ENCODE results near the gene KCNH1.

Gene KCNH1

GRCh38 chr1:210794445-210794844, 339.5 kb downstream of the KCNH1 start:
- DNase-seq, result no peak

DNA sequence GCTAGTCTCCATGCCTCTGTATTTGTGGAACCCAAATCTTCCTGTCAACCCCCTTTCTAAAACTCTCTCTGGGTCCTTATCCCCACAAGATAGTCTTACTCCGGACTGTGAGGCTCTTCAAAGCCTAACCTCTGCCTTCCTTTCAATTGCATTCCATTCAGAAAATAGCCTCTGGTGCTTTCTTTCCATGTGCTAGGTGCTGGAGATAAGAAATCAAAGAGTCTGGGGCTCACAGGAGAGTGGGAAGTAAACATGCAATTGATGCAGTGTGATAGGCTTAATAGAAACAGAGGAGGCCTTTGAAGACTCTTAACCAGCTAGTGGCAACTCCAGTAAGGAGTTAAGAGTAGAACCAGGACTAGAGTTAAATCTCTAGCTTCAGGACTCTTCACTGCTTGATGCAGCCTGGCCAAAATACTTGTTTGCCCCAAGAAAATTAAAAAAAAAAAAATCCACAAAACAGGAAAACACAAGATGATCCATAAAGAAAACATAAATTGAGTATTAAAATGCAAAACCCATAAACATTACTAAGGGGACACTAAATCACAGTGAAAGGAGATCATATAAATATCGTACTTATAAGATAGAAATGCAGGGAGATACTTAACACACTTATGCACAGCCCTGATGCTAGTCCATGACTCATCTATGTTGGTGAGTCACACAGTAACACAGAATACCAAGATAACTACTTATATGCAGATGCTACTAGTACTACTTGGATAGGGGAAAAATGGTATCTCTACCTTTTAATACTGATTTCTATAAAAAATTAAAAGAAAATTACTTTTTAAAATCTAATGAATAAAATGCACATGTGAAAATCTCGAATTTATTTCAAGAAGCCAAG, 341.5 kb downstream of the KCNH1 start:
- DNase-seq, result no peak

- no peak for DNase-seq
Measured at GRCh38 chr1:210790196-210790595, 343.8 kb downstream of the KCNH1 start.

DNA sequence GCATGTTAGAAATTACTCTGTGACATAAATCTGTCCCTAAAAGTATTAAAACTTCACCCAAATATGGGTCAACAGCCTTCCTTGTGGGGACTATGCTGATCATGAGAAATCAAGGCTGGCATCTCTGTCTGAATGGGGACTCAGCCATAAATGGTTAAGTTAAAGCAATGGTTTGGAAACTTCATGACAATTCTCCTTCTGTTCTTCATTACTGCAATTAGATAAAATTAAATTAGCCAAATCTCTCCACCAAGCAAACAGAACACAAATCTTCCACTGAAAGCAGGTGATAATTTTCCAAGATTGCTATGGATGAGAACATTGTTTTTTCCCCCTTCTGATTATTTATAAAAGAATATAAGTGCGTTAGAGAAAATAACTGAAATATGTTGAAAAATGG, 346.1 kb downstream of the KCNH1 start:
- no peak for DNase-seq

GRCh38 chr1:210786546-210786945, 347.4 kb downstream of the KCNH1 start:
- peak in 1 of 14 donors; percentile 84 for DNase-seq

DNA sequence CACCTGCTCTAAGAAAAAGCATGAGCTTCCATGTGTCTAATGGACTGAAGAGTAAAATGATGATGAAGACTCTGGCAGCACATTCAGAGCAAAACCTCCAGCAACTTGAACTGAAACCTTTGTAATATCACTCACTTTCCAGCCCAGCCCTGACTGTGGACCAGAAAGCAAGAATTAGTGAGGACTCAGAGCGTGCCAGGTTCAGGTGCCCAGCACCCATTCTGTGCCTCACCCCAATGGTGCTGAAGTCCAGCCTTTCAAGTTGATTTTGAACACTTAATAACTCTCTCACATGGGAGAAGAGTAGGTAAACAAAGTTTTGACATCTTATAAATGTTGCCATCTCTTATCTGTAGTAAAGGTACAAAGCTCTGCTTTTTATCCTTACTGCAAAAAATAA, 350.0 kb downstream of the KCNH1 start:
- no peak for DNase-seq

- DNase-seq, result no peak
Measured at GRCh38 chr1:210781652-210782051, 352.3 kb downstream of the KCNH1 start.

DNA sequence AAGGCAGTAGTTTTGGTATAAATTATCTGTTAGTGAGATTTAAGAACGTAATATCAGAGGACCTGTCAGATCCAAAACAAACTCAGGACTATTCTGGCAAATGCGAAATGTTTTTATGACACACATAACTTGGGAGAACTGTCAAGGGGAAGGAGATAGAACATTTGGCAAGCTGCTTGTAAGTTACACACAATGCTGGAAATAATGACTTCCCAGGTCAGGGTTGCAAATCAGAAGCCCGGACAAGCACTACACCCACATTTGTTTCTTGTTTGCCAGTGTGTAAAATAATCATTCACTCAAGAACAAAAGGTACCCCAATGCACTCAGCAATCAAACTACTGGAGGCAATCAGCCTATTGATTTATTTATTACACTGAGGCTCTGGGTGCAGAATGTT, 354.7 kb downstream of the KCNH1 start:
- no peak for DNase-seq

GRCh38 chr1:210777914-210778313, 356.0 kb downstream of the KCNH1 start:
- DNase-seq, result no peak

DNA sequence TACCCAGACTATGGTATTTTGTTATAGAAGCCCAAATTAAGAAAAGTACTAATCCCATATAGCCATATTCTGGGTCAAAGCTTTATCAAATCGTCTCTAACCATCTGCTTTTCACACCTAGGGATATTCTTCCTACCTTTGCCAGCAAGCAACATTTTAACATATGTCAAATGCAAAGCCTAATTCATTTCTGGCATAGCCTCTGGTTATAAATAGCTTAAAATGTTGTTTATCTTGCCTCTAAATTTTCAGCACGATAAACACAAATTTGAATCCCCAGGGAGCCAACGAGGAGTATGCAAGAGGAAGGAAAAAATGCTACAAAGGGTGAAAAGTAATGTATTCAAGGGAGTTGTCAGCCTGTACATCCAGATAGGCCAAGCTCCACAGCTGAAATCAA, 357.2 kb downstream of the KCNH1 start:
- peak in 1 of 14 donors; percentile 76 for DNase-seq

GRCh38 chr1:210775289-210775688, 358.7 kb downstream of the KCNH1 start:
- peak in 1 of 14 donors; percentile 49 for DNase-seq

DNA sequence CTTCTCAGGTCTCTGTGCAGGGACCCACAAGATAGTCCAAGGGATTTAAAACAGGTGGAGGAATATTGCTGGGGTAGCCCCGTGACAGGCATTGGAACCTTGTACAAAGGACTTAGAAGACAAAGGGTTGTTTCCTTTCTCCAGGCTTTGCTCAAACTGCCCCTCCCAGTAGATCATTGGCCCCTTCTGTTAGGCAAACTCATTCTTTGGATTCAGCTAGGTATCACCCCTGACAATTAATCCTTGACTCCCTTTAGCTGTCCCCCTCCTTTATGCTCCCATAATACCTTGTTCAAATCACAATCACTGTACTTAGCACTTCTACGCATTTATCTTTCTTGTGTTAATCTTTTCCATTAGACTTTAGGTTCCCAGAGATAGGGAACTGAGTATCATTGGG, 360.5 kb downstream of the KCNH1 start:
- DNase-seq, result no peak

DNA sequence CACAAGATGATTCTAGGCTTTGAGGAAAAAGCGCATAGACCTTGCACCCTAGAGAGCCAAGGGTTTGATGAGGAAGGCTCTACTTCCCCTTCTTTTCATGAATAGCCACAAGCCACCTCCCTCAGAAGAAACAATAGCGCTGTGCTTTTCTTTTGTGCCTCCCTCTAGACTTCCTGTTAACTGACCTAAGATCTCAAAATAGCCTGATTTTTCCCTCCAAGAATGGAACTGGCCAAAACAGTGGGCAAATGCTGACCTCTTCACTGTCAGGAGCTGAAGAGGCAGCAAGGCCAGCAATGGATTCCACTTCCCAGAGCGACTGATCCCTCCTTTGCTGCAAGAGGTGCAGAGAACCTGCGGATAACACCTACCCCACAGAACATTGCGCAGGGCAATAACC, 362.8 kb downstream of the KCNH1 start:
- peak in 1 of 14 donors; percentile 28 for DNase-seq

DNA sequence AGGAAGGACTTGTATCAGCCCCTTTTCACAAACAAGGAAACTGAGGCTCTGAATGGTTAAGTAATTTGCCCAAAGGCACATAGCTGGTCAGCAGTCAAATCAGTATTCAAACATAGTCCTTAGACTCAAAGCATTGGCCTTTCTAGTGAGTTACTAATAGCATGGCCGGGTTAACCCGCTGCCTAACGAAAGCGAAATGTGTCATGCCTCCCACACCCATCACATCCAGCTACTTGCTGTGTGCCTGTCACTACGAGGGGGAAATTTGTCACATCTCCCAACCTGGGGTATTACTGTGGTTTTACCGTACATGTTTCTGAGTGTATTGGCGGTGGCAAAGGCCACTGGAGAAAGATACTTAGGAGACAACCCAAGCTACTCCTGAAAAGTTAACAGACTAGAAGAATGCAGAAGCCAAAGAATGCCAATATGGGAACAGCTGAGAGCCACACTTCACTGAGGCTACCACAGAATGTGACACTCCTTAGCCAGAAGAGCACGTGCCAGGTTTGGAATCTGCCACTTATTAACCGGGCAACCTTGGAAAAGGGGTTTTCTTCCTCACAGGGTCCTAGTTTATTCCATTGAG, 363.5 kb downstream of the KCNH1 start:
- no peak for DNase-seq

DNA sequence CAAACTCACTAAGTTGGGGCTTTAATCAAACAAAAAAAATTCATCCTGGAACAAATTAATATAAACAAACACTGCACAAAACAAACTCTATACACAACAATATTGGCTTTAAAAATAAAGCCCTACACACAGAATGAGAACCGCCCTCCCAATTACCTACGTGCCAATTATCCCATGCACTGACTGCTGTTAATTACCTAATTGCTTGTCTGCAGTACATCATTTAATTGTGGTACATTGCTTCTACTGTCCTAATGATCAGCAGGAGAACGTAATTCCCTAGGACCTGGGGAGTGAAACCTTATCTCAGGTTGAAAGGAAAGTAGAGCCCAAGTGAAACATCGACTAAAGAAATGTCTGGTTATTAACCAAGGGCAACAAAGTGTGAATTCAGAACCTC, 364.5 kb downstream of the KCNH1 start:
- no peak for DNase-seq

- DNase-seq, result peak in 1 of 14 donors; percentile 80
Measured at GRCh38 chr1:210764536-210764935, 369.4 kb downstream of the KCNH1 start.

- no peak for DNase-seq
Measured at GRCh38 chr1:210758761-210759160, 375.2 kb downstream of the KCNH1 start.

DNA sequence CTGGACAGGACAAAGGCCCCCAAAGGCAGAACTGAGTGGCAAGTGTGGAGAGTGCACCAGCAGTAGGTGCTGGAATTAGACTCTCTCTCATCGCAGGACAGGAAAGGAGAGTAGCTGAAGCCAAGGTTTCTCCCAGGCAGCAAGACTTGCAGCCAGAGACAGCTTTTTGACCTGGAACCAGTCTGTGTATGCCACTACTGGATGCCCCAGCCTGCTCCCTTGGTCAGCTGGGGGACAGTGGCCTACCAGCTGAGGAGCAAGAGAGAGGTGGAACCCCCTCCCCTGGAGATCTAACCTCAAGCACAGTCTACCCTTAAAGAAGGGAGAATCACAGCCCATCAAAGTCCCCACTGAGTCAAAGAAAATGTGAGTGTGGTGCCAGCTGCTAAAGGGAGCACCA, 375.7 kb downstream of the KCNH1 start:
- no peak for DNase-seq

- DNase-seq, result peak in 1 of 14 donors; percentile 5
Measured at GRCh38 chr1:210757677-210758076, 376.3 kb downstream of the KCNH1 start.

GRCh38 chr1:210755991-210756659, 377.8 kb downstream of the KCNH1 start:
- DNase-seq, result no peak

GRCh38 chr1:210754878-210755665, 378.9 kb downstream of the KCNH1 start:
- DNase-seq, result peak in 5 of 14 donors; percentile 11 to 95 (median 21)

- DNase-seq, result no peak
Measured at GRCh38 chr1:210751911-210752310, 382.0 kb downstream of the KCNH1 start.

DNA sequence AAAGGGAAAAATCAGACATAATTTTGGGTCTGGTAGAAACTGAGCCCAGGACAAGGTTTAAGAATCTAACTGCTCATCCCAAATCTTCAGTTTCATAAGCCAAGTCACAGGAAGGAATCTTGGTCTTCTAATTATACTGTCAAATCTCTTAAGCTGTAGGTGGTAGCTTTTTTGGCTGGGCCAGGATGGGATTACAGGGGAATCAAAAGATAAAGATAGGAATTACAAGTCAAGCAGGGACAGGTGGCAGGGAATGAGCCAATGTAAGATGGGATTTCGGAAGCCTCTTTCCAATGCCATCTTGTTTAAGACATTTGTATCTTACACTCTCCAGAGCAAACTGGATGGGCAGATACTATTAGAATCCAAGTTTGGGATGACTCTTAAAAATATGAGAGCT, 383.5 kb downstream of the KCNH1 start:
- DNase-seq, result no peak
